Stimulated activated CD4-positive, alpha-beta T cell treated with anti-CD3 and anti-CD28 coated beads, Interleukin-2, amount 100 ng/mL, for 4 hours (primary cell): Measurements from ENCODE around the gene HUWE1.

Experiments used
- DNase-seq: peaks from one replicate; pipeline ENCODE4 v3.0.0-alpha.2; 2020; ENCODE audit warnings: low read depth

Gene HUWE1

GRCh38 chrX:53684415-53685192 is 1.9 kb downstream of the HUWE1 start:
- no peak for DNase-seq

- peak; percentile 87 for DNase-seq
Measured at GRCh38 chrX:53683556-53684414, 2.7 kb downstream of the HUWE1 start.

- no peak for DNase-seq
Measured at GRCh38 chrX:53682885-53683555, 3.5 kb downstream of the HUWE1 start.

- DNase-seq: peak; percentile 9
Measured at GRCh38 chrX:53681661-53682060, 4.9 kb downstream of the HUWE1 start.

DNA sequence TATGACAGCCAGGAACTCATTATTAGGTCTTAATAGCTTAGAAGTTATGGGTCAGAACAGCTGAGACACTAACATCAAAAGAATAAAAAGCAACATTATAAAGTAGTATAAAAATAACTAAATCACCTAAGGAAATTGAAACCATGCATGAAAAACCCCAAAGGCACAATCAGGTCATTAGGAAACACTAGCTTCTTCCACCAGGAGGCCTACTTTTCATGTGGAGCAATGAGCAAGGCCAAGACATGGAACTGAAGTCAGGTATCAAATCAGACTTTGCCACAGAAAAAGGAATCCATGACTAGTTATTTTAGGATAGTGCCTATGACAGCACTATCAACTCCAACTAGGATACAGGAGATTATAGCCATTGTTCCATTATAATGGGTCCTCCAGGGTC is 7.9 kb downstream of the HUWE1 start:
- DNase-seq: no peak

- no peak for DNase-seq
Measured at GRCh38 chrX:53677286-53677685, 9.2 kb downstream of the HUWE1 start.

GRCh38 chrX:53674581-53674980 is 11.9 kb downstream of the HUWE1 start:
- no peak for DNase-seq

DNA sequence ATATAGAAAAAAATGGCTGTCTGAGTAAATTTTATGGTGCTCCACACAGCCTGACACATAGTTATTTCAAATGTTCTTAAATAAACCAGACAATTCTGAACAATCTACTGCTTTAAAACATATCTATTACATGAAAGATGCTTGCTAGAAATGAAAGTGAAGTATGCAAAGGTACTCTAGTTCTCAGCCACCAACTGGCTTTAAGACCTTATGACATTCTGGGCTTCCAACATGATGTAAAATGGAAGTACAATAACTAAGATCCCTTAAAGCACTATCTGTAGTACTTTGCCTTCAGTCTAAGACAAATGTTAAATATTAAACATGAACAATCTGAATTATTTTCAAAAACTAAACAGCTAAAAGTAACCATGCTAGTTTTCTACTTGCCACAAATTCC is 17.3 kb downstream of the HUWE1 start:
- DNase-seq: no peak

- DNase-seq: no peak
Measured at GRCh38 chrX:53666171-53666570, 20.3 kb downstream of the HUWE1 start.

DNA sequence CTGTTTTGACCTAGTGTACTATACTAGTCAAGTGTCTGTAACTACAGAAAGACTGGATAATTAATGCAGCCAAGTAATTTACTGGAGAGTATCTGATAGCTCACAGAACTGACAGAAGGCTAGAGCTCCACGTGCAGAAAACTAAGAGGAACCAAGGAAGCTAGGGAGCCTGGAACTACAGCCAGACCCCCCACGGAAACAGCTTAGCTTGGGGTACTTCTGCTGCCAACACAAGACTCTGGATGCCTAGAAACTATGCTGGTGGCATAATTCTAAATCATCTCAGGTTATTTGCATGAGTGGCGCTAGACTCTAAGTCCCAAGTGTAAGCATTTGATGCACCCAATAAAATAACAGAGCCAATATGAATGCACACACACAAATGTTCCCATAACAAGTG is 26.5 kb downstream of the HUWE1 start:
- DNase-seq: no peak

DNA sequence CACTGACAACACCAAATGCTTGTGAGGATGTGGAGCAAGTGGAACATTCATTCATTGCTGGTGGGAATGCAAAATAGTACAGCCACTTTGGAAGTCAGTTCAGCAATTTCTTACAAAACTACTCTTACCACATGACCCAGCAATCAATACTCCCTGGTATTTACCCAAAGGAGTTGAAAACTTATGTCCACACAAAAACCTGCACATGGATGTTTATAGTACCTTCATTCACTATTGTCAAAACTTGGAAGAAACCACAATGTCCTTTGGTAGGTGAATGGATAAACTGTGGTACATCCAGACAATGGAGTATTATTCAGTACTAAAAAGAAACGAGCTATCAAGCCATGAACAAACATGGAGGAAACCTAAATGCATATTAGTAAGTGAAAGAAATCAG is 27.5 kb downstream of the HUWE1 start:
- DNase-seq: no peak

GRCh38 chrX:53656845-53657244 is 29.7 kb downstream of the HUWE1 start:
- DNase-seq: no peak

GRCh38 chrX:53654376-53654775 is 32.1 kb downstream of the HUWE1 start:
- no peak for DNase-seq

- DNase-seq: no peak
Measured at GRCh38 chrX:53644751-53645150, 41.8 kb downstream of the HUWE1 start.

- no peak for DNase-seq
Measured at GRCh38 chrX:53642337-53642736, 44.2 kb downstream of the HUWE1 start.

- no peak for DNase-seq
Measured at GRCh38 chrX:53639257-53639656, 47.3 kb downstream of the HUWE1 start.

- DNase-seq: no peak
Measured at GRCh38 chrX:53637479-53637878, 49.0 kb downstream of the HUWE1 start.

DNA sequence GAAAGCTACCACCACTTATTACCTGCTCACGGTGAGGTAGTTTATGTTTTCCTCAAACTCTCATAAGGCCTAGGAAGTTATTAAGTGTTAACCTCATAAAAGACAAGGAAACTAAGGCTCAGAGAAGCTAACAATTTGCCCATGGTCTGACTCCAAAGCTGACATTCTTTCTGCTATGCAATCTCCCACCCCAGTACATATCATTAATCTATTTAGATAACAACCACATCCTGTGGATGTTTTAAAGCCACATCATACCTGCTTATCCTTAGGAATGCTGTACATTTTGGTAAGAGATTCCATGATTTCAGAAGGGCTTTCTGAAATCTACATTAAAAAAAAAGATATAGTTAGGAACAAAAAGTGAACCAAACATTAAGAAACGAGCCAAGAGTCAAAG is 55.4 kb downstream of the HUWE1 start:
- no peak for DNase-seq

DNA sequence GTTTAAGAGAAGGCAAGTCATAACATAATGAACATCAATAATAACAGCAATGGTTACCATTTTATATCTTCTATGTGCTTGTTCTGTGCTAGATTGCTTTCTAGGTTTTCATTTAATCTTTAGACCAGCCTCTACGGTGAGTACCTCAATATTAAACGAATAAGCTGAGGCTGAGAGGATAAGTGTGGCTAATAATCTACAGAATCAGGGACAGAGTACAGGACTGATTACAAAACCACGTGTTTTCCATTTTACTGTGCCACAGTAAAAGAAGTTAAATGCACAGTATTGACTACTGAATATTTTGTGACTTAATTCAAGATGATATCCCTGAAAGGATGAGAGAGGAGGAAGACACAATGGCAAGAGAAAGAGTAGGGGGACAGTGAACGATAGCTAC is 56.3 kb downstream of the HUWE1 start:
- DNase-seq: no peak

GRCh38 chrX:53622431-53622830 is 64.1 kb downstream of the HUWE1 start:
- no peak for DNase-seq

DNA sequence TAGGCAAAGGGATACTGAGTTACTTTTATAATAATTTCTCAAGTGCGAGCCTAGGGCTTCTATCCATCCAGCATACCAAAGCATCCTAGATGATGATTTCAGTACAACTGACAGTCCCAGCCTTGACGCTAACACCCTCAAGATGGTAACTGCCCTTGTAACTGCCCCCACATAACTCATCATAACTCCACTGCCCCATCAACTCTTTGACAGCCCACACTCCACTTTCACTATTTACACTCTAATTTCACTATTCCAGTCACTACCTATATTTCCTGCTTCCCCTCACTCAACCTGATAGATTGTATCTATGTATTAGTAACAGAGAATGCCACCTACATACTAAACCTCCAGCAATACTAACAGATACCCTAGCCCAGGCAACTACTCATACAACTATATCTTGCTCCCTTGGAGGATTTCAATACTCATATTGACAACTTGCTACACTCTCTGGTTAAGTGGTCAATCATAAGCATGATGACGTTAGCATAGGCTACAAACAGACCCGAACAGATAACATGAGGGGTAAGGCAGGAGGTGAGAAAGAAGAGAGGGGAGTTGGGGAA is 65.0 kb downstream of the HUWE1 start:
- no peak for DNase-seq

DNA sequence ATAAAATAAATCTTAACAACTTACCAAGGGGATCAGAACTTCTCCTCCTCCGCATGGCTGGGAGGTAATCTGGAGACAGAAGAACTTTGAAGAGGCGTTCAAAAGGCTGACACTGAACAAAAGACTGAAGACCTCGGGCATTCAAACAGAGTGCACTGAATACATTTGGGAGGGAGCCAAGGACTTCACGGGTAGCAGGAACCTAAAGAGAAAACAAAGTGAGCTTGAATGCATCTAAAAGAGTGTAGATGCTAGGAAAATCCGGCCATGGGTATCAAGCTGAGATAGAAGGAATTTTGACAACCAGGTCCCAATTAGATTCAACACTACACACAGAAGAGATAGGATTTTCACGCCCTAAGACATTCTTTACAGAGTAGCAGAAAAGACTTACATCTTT is 69.6 kb downstream of the HUWE1 start:
- no peak for DNase-seq

- DNase-seq: no peak
Measured at GRCh38 chrX:53606456-53606855, 80.1 kb downstream of the HUWE1 start.
